G401.6 (cell line): ENCODE results near the gene ADCY5.

ENCODE experiments used
- FAIRE-seq: peaks from 2 replicates; lab custom pipeline; 2012; peaks lifted over from hg19 to GRCh38; lab: Jason Lieb, UNC

The ADCY5 gene

DNA sequence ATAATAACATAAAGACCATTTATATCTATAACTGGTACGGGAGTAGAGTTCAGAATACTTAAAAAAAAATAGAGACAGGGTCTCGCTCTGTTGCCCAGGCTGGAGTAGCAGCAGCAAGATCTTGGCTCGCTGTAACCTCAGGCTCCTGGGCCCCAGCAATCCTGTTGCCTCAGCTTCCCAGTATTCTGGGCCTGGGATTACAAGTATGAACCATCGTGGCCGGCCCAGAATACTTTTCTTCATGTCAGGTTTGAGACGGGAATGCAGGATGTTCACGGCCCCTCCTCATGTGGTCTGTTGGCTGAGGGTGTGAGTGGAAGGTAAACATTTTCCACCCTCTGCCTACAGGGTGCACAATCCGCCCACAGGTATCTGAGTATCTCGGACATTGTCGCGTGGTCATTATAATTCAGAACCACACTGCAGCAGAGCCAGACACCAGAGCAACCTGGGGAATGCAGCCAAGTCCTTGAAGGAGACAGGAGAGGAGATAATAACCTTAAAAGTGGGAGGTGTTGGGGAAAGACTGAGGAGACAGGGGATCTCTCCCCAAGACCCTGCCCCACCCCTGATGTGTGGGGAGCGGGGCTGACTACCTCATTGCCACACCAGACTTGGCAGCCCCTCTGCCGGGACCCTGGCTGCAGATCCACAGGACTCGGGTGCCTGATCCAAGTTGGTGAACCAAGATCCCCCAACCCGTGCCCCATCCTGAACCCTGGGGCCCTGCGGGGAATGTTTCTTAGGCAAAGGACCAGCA lies 106.8 kb downstream of the ADCY5 start:
- FAIRE-seq = no peak

DNA sequence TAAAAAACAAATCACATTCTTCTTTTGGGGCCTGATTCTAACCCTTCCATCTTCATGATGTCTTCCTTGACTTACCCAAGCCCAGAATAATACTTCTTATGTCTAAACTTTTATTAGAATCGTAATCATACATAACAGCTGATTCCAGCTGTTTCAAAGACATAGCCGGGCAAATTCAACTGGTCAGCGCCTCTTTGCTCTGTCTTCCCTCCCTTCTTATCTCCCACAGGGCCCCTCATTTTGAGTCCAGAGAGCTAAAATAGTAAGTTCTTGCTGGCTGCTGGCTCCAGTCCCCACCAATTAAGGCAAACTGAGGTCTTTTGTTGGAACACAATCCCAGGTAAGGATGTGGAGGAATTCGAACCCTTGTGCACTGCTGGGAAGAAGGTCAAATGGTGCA lies 108.6 kb downstream of the ADCY5 start:
- FAIRE-seq = no peak

DNA sequence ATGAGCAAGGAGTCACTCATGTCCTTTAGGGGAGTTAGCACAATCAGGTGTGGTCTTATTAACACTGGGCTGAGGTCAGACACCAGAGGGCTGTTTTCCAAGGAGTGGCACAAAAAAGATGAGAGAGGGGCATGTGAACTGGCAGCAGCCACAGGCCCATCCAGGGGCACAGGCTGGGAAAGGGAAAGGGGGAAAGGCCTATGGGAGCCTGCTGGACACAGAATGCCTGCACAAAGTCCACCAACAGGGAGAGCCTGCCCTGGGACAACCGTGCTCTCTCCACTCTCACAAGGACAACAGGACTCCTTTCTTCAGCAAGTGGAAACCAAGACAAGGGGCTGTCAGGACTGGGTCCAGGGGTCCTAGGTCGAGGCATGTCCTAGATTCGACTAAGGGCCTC lies 109.6 kb downstream of the ADCY5 start:
- no peak for FAIRE-seq

DNA sequence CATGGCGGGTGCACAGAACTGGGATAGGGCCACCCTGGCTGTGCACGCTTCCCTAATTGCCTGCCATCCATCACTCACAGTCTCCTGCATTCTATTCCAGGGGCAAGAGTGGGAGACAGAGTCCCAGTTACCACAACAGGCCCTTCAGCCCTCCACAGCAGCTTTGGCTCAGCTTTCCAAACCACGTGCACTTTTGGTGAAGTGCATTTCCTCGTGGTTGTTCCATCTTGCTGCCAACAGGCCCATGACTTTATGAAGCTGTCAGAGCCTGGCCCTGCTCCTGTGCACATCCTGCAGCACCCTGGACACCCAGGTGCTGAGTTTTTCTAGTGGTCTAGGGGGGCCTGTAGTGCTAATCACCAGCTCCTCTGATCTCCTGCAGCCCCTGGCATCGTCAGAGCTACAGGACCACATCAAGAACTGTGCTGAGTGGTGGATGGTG lies 110.2 kb downstream of the ADCY5 start:
- no peak for FAIRE-seq

DNA sequence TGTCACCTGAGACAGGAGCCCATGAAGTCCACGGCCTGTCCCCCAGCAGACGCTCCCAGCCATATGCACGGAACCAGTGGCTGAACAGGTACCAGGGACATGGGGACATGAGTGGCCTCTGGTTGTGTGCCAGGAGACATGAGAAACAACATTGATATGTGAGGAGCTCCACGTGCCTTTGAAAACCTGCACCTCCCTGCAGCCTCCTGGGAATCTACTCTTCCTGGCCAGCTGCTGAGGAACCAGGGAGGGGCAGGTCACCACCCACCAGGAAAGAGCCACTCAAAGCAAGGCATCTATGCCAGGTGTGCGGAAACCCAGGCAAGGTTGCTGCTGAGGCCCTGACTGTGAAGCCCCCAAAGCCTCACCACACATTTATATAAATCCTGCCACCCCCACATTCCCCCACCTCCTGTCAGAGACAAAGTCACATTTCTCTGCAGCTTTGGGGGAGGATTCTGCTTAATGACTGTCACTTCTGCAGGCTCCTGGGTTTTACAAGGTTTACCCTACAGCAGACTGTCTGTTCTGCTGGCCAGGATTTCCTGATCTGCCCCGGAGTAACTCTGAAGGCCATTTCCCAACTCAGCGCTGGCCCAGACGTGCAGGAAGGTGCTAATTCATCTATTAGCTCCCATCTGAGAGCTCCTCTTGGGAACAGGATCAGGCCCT lies 110.8 kb downstream of the ADCY5 start:
- no peak for FAIRE-seq

DNA sequence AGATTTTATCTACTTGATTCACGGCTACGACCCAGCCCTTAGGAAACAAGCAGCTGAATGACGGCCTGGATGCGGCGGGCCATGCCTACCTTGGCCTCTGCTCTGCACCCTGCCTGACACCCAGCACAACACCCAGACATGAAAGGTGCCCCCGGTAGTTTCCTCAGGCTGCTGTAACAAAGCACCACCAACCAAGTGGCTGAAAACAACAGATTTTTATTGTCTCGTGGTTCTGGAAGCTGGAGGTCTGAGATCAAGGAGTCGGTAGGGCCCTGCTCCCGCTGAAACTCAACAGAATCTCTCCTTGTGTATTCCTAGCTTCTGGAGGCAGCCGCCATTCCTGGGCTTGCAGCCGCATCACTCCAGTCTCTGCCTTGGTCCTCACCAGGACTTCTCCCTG lies 111.7 kb downstream of the ADCY5 start:
- no peak for FAIRE-seq

DNA sequence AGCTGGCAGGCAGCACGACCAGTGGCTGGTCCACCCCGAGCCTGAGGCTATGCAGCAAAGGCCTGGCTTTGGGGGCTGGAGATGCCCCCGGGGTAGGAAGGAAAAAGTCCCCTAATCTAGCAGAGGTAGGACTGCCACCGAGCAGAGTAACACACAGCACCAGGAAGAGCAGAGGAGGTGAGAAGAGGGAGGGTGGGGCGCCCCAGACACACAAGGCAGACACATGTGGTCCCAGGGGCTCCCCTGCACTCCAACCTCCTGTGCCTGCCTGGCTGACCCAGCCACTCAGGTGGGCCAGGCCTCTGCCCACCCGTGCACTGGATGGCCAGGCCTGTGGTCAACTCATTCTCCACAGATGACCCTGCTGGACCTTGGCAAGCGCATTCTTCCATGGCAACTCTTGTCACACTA lies 112.4 kb downstream of the ADCY5 start:
- no peak for FAIRE-seq

DNA sequence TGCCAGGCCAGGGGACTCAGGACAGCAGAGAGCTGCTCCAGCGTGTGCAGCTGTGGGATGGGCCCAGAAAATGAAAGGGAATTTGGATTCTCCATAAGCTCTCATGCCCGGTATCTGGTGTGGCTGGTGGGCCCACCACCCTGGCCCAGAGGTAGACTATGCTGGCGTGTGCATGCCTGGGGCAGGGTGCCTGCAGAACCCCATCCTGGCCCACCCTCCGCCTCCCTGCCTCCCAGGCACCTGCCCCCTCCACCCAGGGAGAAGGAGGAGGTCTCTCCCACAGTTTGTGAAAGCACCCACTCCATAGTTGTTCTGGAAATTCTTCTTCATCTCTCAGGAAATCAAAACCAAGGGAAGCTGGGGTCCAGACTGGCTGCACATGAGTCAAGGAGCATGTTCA lies 112.9 kb downstream of the ADCY5 start:
- FAIRE-seq = no peak

DNA sequence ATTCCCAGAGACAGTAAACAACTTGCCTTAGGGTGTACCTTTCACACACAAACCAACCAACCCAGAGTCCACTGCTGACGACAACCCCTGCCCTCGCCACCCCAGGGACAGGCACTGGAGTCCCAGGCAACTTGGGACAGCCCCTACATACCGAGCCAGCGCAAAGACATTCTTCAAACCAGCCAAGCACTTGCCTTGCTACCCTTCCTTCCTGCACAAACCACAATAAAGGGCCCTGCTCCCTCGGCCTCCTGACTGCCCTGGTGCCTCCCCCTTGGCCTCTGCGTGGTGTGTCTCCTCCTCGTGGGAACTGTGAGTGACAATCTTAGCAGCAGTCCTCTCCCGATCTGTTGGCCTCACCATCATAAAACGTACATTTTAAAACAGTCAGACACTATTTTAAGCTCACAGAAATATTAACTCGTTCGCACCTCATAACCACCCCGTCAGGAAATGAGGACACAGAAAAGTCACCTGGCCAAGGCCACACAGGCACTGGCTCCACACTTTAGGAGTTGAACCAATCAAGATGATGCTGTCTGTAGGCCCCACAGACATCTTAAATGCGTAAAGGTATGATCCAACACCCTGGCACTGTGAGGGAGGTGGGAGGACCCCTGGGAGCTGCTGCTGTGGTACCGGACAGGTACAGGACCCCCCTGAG lies 113.8 kb downstream of the ADCY5 start:
- no peak for FAIRE-seq

DNA sequence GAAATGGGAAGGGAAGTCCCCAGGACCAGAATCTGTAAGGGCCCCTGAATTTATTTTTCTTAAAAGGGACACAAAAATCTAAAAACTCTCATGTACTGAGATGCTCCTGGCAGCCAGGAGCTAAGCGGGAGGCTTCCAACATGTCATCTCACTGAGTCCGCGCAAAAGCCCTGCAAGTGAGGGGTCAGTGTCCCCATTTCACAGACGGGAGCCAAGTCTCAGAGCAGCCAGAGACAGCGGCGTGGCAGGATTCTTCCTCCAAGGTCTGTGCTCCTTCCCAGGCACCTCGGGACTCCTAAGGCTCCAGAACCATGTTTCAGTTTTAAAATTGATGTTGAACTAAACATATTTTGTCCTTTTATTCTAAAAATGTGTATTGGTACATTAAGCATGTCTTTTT lies 114.8 kb downstream of the ADCY5 start:
- no peak for FAIRE-seq

DNA sequence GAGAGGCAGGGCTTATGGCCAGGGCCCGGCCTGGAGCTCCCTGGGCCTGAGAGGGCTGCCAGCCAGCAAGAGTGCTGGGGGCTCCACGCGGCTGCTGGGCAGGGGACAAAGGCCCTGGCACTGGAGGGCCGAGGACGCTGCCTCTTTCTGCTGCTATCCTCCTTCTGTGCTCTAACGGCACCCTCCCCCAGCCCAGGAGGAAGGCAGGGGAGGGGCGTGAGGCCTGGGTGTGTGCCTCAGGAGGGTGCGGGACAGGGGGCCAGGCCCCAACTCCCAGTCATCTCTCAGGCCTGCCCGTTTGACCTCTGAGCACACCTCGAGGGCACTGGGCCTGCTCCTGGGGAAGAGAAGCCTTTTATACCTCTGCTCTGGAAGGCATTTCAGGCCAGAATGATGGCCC lies 115.5 kb downstream of the ADCY5 start:
- FAIRE-seq = no peak

DNA sequence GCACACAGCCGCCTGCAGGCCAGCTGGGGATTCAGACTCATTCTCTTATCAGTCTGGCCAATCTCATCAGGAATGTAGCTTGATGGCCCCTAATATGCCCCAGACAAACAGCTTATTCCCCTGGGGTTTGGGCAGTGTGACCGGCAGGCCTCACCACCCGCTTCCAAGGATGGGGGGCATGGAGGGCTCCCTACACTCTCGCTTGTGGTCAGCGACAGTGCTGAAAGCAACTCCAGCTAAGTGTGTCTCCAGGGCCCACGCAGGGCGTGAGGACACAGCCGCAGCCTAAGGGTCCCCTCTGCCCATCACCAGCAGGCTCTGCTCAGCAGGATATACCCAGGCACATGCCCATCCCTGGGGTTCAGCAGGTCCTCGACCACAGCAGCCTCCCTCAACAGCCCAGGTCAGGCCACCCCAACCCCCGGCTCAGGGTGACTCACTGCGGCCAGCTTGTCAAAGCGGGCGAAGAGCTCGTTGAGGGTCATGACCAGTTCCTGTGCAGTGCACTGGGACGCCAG lies 116.7 kb downstream of the ADCY5 start:
- FAIRE-seq = no peak

DNA sequence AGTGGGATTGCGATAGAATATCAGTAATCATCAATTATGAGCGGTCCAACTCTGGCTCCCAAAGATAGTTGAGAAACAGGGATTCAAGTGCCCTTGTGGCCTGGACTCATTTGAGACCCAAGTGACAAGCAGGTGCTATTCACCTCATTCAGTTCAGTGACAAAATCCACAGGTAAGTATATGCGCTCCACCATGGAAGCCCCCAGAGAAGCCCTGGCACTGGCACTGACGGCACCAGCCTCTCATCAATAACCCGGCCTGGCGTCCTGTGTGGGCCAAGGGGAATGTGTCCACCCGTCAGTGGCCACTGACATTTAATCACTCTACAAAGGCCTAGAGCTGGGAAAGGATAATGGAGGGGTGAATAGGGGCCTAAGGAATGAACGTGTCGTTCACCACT lies 117.2 kb downstream of the ADCY5 start:
- no peak for FAIRE-seq

DNA sequence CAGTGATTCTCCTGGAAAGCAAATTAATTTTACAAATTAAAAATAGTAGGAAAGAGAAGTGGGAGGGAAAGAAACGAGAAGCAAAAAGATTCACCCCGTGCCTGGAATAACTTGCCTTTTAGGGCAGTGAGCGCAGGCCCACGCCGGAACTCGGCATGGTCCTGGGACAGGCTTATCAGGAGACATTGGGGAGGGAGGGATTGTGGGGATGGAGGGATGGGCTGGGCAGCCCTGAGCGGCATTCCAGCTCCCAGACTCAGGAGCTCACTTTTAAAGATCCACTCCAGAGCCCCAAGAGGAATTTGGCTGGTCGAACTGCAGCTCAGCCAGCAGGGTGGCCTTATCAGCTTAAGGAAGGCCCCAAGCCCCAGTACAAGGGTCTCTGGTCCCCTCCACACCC lies 117.9 kb downstream of the ADCY5 start:
- FAIRE-seq = no peak

DNA sequence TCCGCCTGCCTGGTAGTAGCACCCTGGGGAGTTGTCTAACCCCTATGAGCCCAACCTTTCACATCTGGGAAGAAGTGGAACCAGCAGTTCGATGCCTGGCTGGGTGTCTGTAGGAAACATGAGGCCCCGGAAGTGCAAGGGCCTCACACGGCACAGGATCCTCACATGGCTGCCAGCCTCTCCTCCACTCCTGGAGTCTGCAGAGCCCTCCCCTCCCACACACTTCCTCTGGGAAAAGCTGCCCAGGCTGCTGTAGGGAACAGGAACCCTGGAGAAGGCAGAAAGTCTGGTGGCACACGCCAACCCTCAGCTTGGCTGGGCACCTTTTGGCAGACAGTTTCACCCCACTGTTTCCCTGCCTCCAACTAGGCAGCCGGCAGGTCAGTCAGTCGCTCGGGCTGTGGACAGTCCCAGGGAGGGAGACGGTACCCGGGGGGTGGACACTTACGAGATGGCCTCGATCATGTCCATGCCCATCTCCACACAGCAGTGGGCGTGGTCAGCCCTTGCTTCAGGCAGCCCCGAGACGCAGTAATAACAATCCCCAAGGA lies 118.4 kb downstream of the ADCY5 start:
- no peak for FAIRE-seq

DNA sequence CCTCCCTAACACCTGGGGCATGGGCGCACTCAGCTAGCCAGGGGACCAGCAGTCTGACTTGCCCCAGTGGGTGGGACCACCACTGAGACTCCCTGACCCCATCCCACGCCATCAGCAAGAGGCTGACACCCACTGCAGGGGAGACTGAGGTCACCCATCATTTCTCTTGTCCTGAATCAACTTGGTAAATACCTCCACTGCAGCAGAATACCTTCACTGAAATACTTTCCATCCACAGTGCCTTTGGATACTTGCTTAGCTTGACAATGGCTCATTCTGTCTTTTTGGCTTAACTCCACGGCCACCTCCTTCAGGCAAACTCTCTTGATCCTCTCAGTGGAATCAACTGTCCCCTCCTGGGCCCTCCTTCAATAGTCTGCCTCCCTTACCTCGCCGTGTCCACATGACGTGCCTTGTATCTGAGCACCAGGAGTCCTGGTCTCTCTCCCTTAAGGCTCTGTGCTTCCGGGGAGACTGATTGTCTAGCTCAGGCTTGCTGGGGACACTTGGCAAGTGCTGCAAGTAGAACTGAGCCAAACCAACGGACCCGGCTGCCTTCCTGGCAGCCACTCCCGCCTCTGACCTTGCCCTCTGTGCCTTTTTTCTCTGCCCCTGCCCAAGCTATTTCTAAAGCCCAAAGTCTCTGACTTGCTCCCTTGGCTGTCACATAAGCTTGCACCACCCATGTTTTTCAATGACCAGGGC lies 119.1 kb downstream of the ADCY5 start:
- FAIRE-seq = no peak

DNA sequence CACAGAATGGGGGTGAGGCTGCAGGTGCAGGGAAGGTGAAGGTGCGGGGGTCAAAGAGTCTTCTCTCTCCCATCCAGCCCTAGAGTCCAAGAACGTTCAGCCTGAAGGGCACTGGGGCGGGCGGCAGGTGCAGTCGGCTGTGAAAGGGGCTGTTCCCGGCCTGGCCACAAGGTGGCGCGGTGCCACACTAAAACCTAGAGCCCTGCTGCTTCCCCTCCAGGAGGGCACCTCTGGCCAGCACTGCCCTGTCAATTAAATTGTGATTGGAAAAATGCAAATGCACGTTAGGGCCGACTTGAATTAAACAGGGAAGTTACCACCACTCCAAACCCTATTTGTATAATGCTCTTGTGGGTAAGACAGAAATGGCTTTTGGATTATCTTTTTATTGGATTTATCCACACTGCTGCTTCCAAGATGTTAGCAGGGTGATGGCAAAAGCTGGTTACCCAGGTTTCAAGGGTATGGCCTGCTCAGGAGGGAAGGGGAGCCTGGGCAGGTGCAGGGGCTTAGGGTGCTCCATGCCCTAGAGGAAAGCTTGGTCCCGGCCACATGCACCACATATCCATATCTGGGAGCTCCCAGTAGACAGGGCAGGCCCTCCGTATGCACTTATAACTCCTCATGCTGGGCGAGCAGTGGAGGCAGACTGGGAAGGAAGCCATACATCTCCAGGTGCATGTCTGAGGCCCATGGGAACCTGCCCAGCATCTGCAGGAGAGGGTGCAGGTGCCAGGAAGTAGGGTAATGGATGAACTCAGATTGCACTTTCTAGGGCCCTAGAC lies 119.8 kb downstream of the ADCY5 start:
- no peak for FAIRE-seq

DNA sequence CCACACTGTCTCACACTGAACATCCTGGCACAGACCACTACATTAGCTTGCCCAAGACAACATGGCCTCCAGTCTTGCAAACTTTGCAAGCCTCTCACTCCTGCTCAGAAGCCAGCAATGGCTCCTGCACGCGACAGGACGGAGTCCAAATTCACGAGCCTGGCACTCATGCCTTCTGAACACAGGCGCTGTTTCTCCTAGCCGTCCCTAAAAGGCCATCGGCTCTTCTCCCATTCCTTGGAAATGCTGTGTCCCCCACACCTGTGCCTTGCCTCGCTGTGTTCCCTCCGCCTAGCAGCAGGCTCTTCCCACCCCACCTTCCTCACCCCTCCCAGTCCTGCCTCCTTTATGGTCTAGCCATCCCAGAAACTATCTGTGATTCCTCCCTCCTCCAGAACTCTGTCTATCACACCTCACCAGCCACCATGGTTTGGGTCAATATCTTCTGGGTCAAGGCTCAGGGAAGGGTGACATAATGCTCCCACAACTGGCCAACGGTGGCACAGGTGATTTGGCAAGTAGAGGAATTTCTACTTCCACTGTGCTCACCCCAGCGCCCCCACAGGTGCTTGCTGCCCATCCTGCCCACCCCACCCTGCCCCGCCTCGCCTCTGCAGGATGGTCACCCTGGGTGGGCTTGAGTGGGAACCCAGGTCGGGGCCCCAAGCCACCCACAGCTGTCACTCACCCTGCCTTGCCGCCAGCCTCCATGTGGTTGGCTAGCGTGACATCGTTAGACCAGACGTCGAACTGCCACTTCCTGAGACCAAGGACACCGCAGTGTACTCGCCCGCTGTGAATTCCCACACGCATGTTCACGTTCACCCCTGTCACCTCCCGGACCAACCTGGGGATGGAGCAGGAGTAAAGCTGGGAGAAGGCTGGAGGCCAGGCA lies 120.7 kb downstream of the ADCY5 start:
- FAIRE-seq = no peak

DNA sequence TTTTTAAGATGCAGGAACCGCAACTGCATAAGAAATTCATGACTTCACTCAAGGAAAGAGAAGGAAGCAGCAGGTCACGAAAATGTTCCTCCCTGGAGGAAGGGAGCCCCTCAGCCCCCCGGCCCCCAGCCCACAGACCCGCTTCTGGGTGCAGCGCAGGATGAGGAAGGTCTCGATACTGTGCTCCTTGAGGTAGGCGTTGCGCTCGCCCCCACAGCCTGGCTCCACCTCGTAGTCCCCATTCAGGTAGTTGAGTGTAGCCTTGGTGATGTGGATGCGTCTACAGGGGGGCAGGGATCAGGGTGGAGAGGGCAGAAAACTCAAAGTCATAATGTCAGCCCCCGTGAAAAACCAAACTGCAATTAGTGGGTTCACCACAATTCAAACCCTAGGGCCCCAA lies 121.4 kb downstream of the ADCY5 start:
- FAIRE-seq = no peak

DNA sequence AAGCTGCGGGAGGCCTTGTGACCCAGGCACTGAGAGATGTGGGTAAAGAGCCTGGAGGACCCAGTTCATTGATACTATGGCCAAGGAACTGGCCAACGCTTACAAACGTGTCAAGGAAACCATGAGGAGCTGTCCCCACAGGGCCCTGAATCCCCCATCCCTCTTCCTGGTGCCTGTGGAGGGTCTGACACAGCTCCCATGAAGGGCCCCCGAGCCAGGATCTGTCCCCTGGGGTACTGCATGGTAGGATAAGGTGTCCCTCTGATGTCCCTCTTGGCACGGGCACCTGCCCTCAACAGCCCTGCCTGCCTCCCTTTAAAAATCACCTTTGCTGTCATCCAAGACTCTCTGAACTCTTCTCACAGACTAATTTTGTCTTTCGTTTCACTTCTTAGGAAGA lies 122.4 kb downstream of the ADCY5 start:
- FAIRE-seq = no peak
